Measurements from ENCODE around the gene SURF1. TPM values are rescaled to one million over a fixed set of nuclear protein-coding genes. Genes with fewer than 3 reads are reported as not detected.

The SURF1 gene
- total RNA-seq, 4 donors from 2014 or later, result 14.2 to 66.1 (median 50.2) TPM

GRCh38 chr9:133354766-133355165, 1.5 kb downstream of the SURF1 start:
- TF ChIP-seq POLR2AphosphoS5 (IDR thresholded peaks at IDR 0.05) (no peak), EP300 (IDR thresholded peaks at IDR 0.05; ENCODE audit: low read depth) (no peak), POLR2A (IDR thresholded peaks at IDR 0.05) (no peak), CTCF (IDR thresholded peaks at IDR 0.05) (no peak)
- Histone ChIP-seq H3K27ac (no peak overlapping the region), H3K27me3 (no peaks in the 10 kb centered on the region), H3K36me3 (peaks cover 0 to 27% (median 11%) of the 10 kb centered on the region in 4 donors), H3K4me3 (no peak overlapping the region), H3K9me3 (no peaks in the 10 kb centered on the region), H3K4me1 (peaks cover 12 to 28% (median 21%) of the 10 kb centered on the region in 4 donors)
- intact Hi-C loops (cut with DNase I; ENCODE audit: low total_unique reads) (no loop called here), in situ Hi-C loops (cut with MboI; ENCODE audit: low pct_ligation_motif_present in 1 of 4, low pct_unique_long_range_greater_than_20kb in 1 of 4, low sequenced_read_pairs in 3 of 4) (no loop called here)
- 83% methylated on average over 7 of the region's 7 CpGs; no CpG with 5 or more reads in 1 of the 2 donors for WGBS, 2 donors (ENCODE audit: low coverage in 1 of 2)
- no peak for DNase-seq

GRCh38 chr9:133353548-133353947, 2.7 kb downstream of the SURF1 start:
- Histone ChIP-seq H3K9me3 (no peaks in the 10 kb centered on the region), H3K4me1 (peaks cover 21 to 40% (median 32%) of the 10 kb centered on the region in 4 donors), H3K36me3 (peaks cover 0 to 29% (median 11%) of the 10 kb centered on the region in 4 donors), H3K4me3 (no peak overlapping the region), H3K27ac (no peak overlapping the region), H3K27me3 (no peaks in the 10 kb centered on the region)
- no peak for DNase-seq
- no peak for TF ChIP-seq POLR2A (IDR thresholded peaks at IDR 0.05)
- TF ChIP-seq EP300 (IDR thresholded peaks at IDR 0.05; ENCODE audit: low read depth), result no peak
- no peak for TF ChIP-seq POLR2AphosphoS5 (IDR thresholded peaks at IDR 0.05)
- TF ChIP-seq CTCF (IDR thresholded peaks at IDR 0.05), result no peak
- intact Hi-C loops (cut with DNase I; ENCODE audit: low total_unique reads), result no loop called here
- in situ Hi-C loops (cut with MboI; ENCODE audit: low pct_ligation_motif_present in 1 of 4, low pct_unique_long_range_greater_than_20kb in 1 of 4, low sequenced_read_pairs in 3 of 4), result no loop called here
- WGBS, 2 donors (ENCODE audit: low coverage in 1 of 2), result 87% methylated on average over 5 of the region's 5 CpGs; no CpG with 5 or more reads in 1 of the 2 donors

- no peak overlapping the region for H3K27ac ChIP-seq
- intact Hi-C loops (cut with DNase I; ENCODE audit: low total_unique reads) (no loop called here), in situ Hi-C loops (cut with MboI; ENCODE audit: low pct_ligation_motif_present in 1 of 4, low pct_unique_long_range_greater_than_20kb in 1 of 4, low sequenced_read_pairs in 3 of 4) (no loop called here)
- WGBS, 2 donors (ENCODE audit: low coverage in 1 of 2), result 64 to 69% methylated on average over 6 to 8 of the region's 8 CpGs
- H3K4me3 ChIP-seq, result no peak overlapping the region
- no peaks in the 10 kb centered on the region for H3K27me3 ChIP-seq
- DNase-seq, result no peak
- TF ChIP-seq EP300 (IDR thresholded peaks at IDR 0.05; ENCODE audit: low read depth) (no peak), CTCF (IDR thresholded peaks at IDR 0.05) (no peak)
- H3K4me1 ChIP-seq, result peaks cover 21 to 41% (median 32%) of the 10 kb centered on the region in 4 donors
- H3K36me3 ChIP-seq, result peaks cover 0 to 29% (median 11%) of the 10 kb centered on the region in 4 donors
- no peaks in the 10 kb centered on the region for H3K9me3 ChIP-seq
Measured at GRCh38 chr9:133352635-133353340, 3.5 kb downstream of the SURF1 start.

- 81% methylated on average over 14 of the region's 14 CpGs; no CpG with 5 or more reads in 1 of the 2 donors for WGBS, 2 donors (ENCODE audit: low coverage in 1 of 2)
- Histone ChIP-seq H3K9me3 (no peaks in the 10 kb centered on the region), H3K4me1 (peaks cover 16 to 38% (median 26%) of the 10 kb centered on the region in 4 donors), H3K4me3 (no peak overlapping the region), H3K27ac (no peak overlapping the region), H3K36me3 (peaks cover 0 to 29% (median 11%) of the 10 kb centered on the region in 4 donors), H3K27me3 (no peaks in the 10 kb centered on the region)
- intact Hi-C loops (cut with DNase I; ENCODE audit: low total_unique reads), result no loop called here
- in situ Hi-C loops (cut with MboI; ENCODE audit: low pct_ligation_motif_present in 1 of 4, low pct_unique_long_range_greater_than_20kb in 1 of 4, low sequenced_read_pairs in 3 of 4), result no loop called here
- DNase-seq, result no peak
- no peak for TF ChIP-seq POLR2AphosphoS5 (IDR thresholded peaks at IDR 0.05)
- TF ChIP-seq POLR2A (IDR thresholded peaks at IDR 0.05), result no peak
- no peak for TF ChIP-seq EP300 (IDR thresholded peaks at IDR 0.05; ENCODE audit: low read depth)
- peak in 4 of 5 experiments; percentile 25 to 44 (median 33) for TF ChIP-seq CTCF (IDR thresholded peaks at IDR 0.05)
Measured at GRCh38 chr9:133351908-133352634, 4.2 kb downstream of the SURF1 start.
